ENCODE measurements around the gene SIRT3.

GRCh38 chr11:224424-224823 is 11.7 kb downstream of the SIRT3 start:
- TF ChIP-seq, protein P1, sequence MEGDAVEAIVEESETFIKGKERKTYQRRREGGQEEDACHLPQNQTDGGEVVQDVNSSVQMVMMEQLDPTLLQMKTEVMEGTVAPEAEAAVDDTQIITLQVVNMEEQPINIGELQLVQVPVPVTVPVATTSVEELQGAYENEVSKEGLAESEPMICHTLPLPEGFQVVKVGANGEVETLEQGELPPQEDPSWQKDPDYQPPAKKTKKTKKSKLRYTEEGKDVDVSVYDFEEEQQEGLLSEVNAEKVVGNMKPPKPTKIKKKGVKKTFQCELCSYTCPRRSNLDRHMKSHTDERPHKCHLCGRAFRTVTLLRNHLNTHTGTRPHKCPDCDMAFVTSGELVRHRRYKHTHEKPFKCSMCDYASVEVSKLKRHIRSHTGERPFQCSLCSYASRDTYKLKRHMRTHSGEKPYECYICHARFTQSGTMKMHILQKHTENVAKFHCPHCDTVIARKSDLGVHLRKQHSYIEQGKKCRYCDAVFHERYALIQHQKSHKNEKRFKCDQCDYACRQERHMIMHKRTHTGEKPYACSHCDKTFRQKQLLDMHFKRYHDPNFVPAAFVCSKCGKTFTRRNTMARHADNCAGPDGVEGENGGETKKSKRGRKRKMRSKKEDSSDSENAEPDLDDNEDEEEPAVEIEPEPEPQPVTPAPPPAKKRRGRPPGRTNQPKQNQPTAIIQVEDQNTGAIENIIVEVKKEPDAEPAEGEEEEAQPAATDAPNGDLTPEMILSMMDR (IDR thresholded peaks at IDR 0.05), result no peak
- TF ChIP-seq POLR2A (IDR thresholded peaks at IDR 0.05), result no peak

Data from body of pancreas (tissue), 4 donors.